K562 (cell line): ENCODE results near the gene IRAK2. TPM values are rescaled to one million over a fixed set of nuclear protein-coding genes. Genes with fewer than 3 reads are reported as not detected.
A peak's percentile ranks its signal among the peaks of the same experiment; 100 is the strongest.

Experiments used
- ATAC-seq: fragments of 200-7000 bp; cut with Tn5 transposase; 3 replicates; pipeline ENCODE4 v1.9.1; 2020; ENCODE audit warnings: moderate library complexity
- BruUV-seq: library from RNA; stranded (reverse); fragments of 400-500 nt; replicated peaks from 2 replicates; lab custom pipeline; 2021; lab: Mats Ljungman, UMichigan
- CTCF ChIA-PET: fragments of 300-600 bp; formaldehyde crosslinking; extraction: SDS; loops from one replicate; lab custom pipeline; 2021; ENCODE audit warnings: low intra/inter-chr PET ratio; lab: Yijun Ruan, JAX
- POLR2A ChIA-PET: fragments of 300-600, 350-650 bp; sonication (Branson Sonifier 250); formaldehyde crosslinking; extraction: SDS; loops from one replicate; lab custom pipeline; 2021; ENCODE audit warnings: antibody characterized with exemption, inconsistent platforms; lab: Yijun Ruan, JAX
- DNase-seq, 4 experiments: peaks; one replicate each; pipeline versions ENCODE4 v3.0.0 to v3.0.0-alpha.2; 2011 to 2018; ENCODE audit warnings: low spot score in 3 of 4, mixed read lengths in 3 of 4; ENCODE audit errors: extremely low read depth in 1 of 4
- FAIRE-seq: peaks from 2 replicates; lab custom pipeline; 2011; peaks lifted over from hg19 to GRCh38; lab: Jason Lieb, UNC
- H2AFZ ChIP-seq: 2 replicates; pipeline ENCODE4 v1.6.0; 2011; ENCODE audit warnings: low read depth, low read length, control low read depth, inconsistent platforms
- H3K27ac ChIP-seq: fragments of 200-600 bp; 3 replicates; pipeline ENCODE4 v1.8.0; 2011; ENCODE audit warnings: low read depth, mild to moderate bottlenecking, control low read depth, inconsistent platforms, low read length, moderate library complexity, mixed read lengths; ENCODE audit errors: extremely low read depth
- H3K27me3 ChIP-seq, 2 experiments: fragments of 300-600 bp in 1 of 2; 2 replicates in 1 of 2; 3 replicates in 1 of 2; pipeline versions ENCODE4 v1.6.0 to v1.8.0; 2011; ENCODE audit warnings: inconsistent platforms in 2 of 2, low read length in 2 of 2, mild to moderate bottlenecking in 1 of 2, mixed read lengths in 1 of 2, moderate library complexity in 1 of 2; ENCODE audit not compliant: control insufficient read depth in 2 of 2, insufficient read depth in 2 of 2
- H3K36me3 ChIP-seq: fragments of 300-600 bp; 3 replicates; pipeline ENCODE4 v1.8.0; 2011; ENCODE audit warnings: mild to moderate bottlenecking, low read length, inconsistent platforms; ENCODE audit not compliant: control insufficient read depth, insufficient read depth
- H3K4me1 ChIP-seq, 2 experiments: fragments of 200-600 bp in 1 of 2; replicated peaks in 1 of 2; 2 replicates in 1 of 2; 3 replicates in 1 of 2; pipeline versions ENCODE4 v1.5.1 to v1.8.0; 2011; ENCODE audit warnings: inconsistent platforms in 2 of 2, low read length in 2 of 2, mild to moderate bottlenecking in 1 of 2, mixed read lengths in 1 of 2, moderate library complexity in 1 of 2; ENCODE audit not compliant: control insufficient read depth in 2 of 2, insufficient read depth in 2 of 2
- H3K4me2 ChIP-seq: 2 replicates; pipeline ENCODE4 v1.6.1; 2011; ENCODE audit warnings: low read length, control low read depth, inconsistent platforms, mixed read lengths; ENCODE audit not compliant: insufficient read depth
- H3K4me3 ChIP-seq: fragments of 200-600 bp; sonication (generic), shearing (Covaris generic); 2 replicates; pipeline ENCODE4 v1.5.1; 2016; ENCODE audit warnings: control low read depth, inconsistent platforms
- H3K79me2 ChIP-seq: fragments of 200-600 bp; 3 replicates; pipeline ENCODE4 v1.8.0; 2011; ENCODE audit warnings: low read length, inconsistent platforms; ENCODE audit not compliant: control insufficient read depth, insufficient read depth
- H3K9ac ChIP-seq, 2 experiments: 2 replicates each; pipeline versions ENCODE4 v1.6.0 to v1.6.1; 2011; ENCODE audit warnings: low read depth in 2 of 2, low read length in 2 of 2, control low read depth in 1 of 2, inconsistent platforms in 1 of 2, mild to moderate bottlenecking in 1 of 2, mixed read lengths in 1 of 2; ENCODE audit not compliant: insufficient read depth in 1 of 2
- H3K9me1 ChIP-seq: one replicate; pipeline ENCODE4 v1.6.0; 2011; ENCODE audit warnings: inconsistent platforms, mild to moderate bottlenecking, low read length, moderate library complexity; ENCODE audit not compliant: control insufficient read depth, insufficient read depth
- H3K9me3 ChIP-seq: replicated peaks from 2 replicates; pipeline ENCODE4 v1.5.1; 2011; ENCODE audit warnings: low read depth, low read length, inconsistent platforms; ENCODE audit not compliant: control insufficient read depth, insufficient read depth
- H4K20me1 ChIP-seq: replicated peaks from 2 replicates; pipeline ENCODE4 v1.6.1; 2011; ENCODE audit warnings: low read length, inconsistent platforms, mixed read lengths; ENCODE audit not compliant: control insufficient read depth, insufficient read depth
- CCNT2 ChIP-seq: IDR thresholded peaks from 2 replicates; pipeline ENCODE4 v1.6.1; 2011; ENCODE audit warnings: borderline replicate concordance, low read depth, mild to moderate bottlenecking, moderate library complexity, mixed read lengths, low read length; ENCODE audit not compliant: insufficient read length; ENCODE audit errors: extremely low read depth
- COPS2 ChIP-seq: fragments of 450-650 bp; conservative IDR thresholded peaks from 2 replicates; pipeline ENCODE4 v1.6.1; 2016; ENCODE audit warnings: mild to moderate bottlenecking, moderate library complexity
- CREB1 ChIP-seq, 2 experiments: sonication (generic) in 1 of 2; formaldehyde crosslinking in 1 of 2; IDR thresholded peaks; 2 replicates each; pipeline versions ENCODE4 v1.6.1 to v1.8.0; 2012 to 2022; ENCODE audit warnings: inconsistent platforms in 1 of 2, mild to moderate bottlenecking in 1 of 2, missing genetic modification reagents in 1 of 2, moderate library complexity in 1 of 2
- FOXK1 ChIP-seq: sonication (generic); formaldehyde crosslinking; IDR thresholded peaks from 2 replicates; pipeline ENCODE4 v1.8.0; 2022; ENCODE audit warnings: missing genetic modification reagents, mild to moderate bottlenecking, borderline replicate concordance
- HDAC1 ChIP-seq, 2 experiments: fragments of 450-650 bp; IDR thresholded peaks; 2 replicates each; pipeline ENCODE4 v1.6.1; 2016 to 2017; ENCODE audit warnings: inconsistent platforms in 1 of 2, mild to moderate bottlenecking in 1 of 2, moderate library complexity in 1 of 2
- L3MBTL2 ChIP-seq: fragments of 450-650 bp; IDR thresholded peaks from 2 replicates; pipeline ENCODE4 v1.6.1; 2016; ENCODE audit warnings: mild to moderate bottlenecking, moderate library complexity
- POLR2A ChIP-seq: fragments of 450-650 bp; conservative IDR thresholded peaks from 2 replicates; pipeline ENCODE4 v1.6.1; 2016
- RB1 ChIP-seq: fragments of 450-650 bp; IDR thresholded peaks from 2 replicates; pipeline ENCODE4 v1.6.1; 2017; ENCODE audit warnings: low read depth, mild to moderate bottlenecking
- WGBS: fragments of 100-300 bp; shearing (Covaris generic); methylation state at CpG from one replicate; pipeline ENCODE4 v1.1.6; 2016; ENCODE audit warnings: low coverage, mixed read lengths; ENCODE audit not compliant: insufficient coverage; ENCODE audit errors: missing lambda C conversion rate; 5-methylcytosine and 5-hydroxymethylcytosine counted together
- in situ Hi-C: fragments of 300-500 bp; cut with MboI; formaldehyde crosslinking; loops from 4 replicates; pipeline ENCODE4 v1.15.0; 2018; ENCODE audit warnings: inconsistent platforms, mixed read lengths
- intact Hi-C: fragments of 100-400 bp; cut with micrococcal nuclease; formaldehyde crosslinking; loops from 2 replicates; pipeline ENCODE4 v1.14.2; 2022
- polyA plus RNA-seq, 8 experiments: library from polyadenylated mRNA; depleted of rRNA in 4 of 8; stranded (reverse) in 5 of 8; unstranded in 3 of 8; fragments of >200 nt; fragmentation: Nextera tagmentation in 2 of 8; fragmentation: Illumina TruSeq in 1 of 8; extraction: Ambion mirVana in 2 of 8; extraction: Trizol in 1 of 8; gene quantifications; 2 replicates each; pipeline versions ENCODE4 v1.2.1 to v1.2.3, GENCODE V29; 2011 to 2014; ENCODE audit warnings: inconsistent platforms in 1 of 8, missing spikeins in 1 of 8
- total RNA-seq, 7 experiments: library from RNA; depleted of rRNA in 6 of 7; stranded (reverse); fragments of >200 nt in 6 of 7; fragmentation: Illumina TruSeq in 2 of 7; extraction: Trizol in 2 of 7; gene quantifications; 2 replicates each; pipeline versions ENCODE4 v1.2.1 to v1.2.3, GENCODE V29; 2011 to 2021; ENCODE audit warnings: low replicate concordance in 1 of 7
- TF ChIP-seq, protein P1 (sequence below): fragments of 250-450 bp; sonication (Bioruptor Pico); IDR thresholded peaks from 2 replicates; pipeline ENCODE4 v1.4.0; 2020
- TF ChIP-seq, protein P2 (sequence below): sonication (generic); formaldehyde crosslinking; IDR thresholded peaks from 2 replicates; pipeline ENCODE4 v1.8.0; 2022; ENCODE audit warnings: mild to moderate bottlenecking, missing genetic modification reagents

Gene IRAK2
- total and polyA plus RNA-seq, 9 of the 15 experiments (the other 6 are each of a cell fraction or from before 2014, with no cell fraction given): 0.42 to 4.4 (median 2.7) TPM

DNA sequence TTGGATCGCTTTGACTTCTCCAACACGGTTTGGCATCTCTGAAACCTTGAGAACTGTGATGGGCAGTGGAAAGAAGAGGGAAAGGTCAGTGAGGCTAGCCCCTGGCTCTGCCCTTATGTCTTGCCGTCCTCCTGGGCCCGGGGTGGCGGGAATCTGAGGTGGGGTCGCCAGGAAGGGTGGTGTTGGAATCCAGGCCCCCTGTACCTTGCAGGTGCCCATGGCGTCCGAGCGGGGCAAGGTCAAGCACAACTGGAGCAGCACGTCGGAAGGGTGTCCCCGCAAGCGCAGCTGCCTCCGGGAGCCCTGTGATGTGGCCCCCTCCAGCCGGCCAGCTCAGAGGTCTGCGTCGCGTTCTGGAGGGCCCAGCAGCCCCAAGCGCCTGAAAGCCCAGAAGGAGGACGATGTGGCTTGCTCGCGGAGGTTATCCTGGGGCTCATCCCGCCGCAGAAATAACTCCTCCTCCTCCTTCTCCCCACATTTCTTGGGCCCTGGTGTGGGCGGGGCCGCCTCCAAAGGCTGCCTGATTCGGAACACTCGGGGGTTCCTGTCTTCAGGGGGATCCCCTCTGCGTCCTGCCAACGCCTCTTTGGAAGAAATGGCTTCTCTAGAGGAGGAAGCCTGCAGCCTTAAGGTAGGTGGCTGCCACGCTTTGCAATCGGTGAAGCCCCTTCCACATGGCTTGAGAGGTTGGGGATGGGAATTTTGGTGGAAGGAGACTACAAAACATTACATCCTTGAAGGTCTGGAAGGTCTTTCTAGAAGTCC, 84.4 kb downstream of the IRAK2 start:
- WGBS: under 1% methylated on average over 32 of the region's 32 CpGs
- peak overlapping the region; percentile 82 for H2AFZ ChIP-seq
- TF ChIP-seq POLR2A (peak; percentile 47; the same call in 1 of the 2 replicates), CREB1 (IDR thresholded peaks at IDR 0.05) (no peak), CREB1 (CRISPR knock-in tag; IDR thresholded peaks at IDR 0.05) (peak; percentile 30; the same call in 1 of the 2 replicates), COPS2 (no peak), RB1 (peak; percentile 28; the same call in 1 of the 2 replicates), CCNT2 (no peak), L3MBTL2 (0 out of 2 replicates have a peak, but pooled peaks have one; percentile 11), FOXK1 (CRISPR knock-in tag) (no peak), HDAC1 (IDR thresholded peaks at IDR 0.05) (peak in 1 of 2 experiments; percentile 1; a peak in 2 of 4 replicates)
- TF ChIP-seq, protein P1, sequence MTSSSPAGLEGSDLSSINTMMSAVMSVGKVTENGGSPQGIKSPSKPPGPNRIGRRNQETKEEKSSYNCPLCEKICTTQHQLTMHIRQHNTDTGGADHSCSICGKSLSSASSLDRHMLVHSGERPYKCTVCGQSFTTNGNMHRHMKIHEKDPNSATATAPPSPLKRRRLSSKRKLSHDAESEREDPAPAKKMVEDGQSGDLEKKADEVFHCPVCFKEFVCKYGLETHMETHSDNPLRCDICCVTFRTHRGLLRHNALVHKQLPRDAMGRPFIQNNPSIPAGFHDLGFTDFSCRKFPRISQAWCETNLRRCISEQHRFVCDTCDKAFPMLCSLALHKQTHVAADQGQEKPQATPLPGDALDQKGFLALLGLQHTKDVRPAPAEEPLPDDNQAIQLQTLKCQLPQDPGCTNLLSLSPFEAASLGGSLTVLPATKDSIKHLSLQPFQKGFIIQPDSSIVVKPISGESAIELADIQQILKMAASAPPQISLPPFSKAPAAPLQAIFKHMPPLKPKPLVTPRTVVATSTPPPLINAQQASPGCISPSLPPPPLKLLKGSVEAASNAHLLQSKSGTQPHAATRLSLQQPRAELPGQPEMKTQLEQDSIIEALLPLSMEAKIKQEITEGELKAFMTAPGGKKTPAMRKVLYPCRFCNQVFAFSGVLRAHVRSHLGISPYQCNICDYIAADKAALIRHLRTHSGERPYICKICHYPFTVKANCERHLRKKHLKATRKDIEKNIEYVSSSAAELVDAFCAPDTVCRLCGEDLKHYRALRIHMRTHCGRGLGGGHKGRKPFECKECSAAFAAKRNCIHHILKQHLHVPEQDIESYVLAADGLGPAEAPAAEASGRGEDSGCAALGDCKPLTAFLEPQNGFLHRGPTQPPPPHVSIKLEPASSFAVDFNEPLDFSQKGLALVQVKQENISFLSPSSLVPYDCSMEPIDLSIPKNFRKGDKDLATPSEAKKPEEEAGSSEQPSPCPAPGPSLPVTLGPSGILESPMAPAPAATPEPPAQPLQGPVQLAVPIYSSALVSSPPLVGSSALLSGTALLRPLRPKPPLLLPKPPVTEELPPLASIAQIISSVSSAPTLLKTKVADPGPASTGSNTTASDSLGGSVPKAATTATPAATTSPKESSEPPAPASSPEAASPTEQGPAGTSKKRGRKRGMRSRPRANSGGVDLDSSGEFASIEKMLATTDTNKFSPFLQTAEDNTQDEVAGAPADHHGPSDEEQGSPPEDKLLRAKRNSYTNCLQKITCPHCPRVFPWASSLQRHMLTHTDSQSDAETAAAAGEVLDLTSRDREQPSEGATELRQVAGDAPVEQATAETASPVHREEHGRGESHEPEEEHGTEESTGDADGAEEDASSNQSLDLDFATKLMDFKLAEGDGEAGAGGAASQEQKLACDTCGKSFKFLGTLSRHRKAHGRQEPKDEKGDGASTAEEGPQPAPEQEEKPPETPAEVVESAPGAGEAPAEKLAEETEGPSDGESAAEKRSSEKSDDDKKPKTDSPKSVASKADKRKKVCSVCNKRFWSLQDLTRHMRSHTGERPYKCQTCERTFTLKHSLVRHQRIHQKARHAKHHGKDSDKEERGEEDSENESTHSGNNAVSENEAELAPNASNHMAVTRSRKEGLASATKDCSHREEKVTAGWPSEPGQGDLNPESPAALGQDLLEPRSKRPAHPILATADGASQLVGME (CRISPR knock-in tag): no peak
- TF ChIP-seq, protein P2, sequence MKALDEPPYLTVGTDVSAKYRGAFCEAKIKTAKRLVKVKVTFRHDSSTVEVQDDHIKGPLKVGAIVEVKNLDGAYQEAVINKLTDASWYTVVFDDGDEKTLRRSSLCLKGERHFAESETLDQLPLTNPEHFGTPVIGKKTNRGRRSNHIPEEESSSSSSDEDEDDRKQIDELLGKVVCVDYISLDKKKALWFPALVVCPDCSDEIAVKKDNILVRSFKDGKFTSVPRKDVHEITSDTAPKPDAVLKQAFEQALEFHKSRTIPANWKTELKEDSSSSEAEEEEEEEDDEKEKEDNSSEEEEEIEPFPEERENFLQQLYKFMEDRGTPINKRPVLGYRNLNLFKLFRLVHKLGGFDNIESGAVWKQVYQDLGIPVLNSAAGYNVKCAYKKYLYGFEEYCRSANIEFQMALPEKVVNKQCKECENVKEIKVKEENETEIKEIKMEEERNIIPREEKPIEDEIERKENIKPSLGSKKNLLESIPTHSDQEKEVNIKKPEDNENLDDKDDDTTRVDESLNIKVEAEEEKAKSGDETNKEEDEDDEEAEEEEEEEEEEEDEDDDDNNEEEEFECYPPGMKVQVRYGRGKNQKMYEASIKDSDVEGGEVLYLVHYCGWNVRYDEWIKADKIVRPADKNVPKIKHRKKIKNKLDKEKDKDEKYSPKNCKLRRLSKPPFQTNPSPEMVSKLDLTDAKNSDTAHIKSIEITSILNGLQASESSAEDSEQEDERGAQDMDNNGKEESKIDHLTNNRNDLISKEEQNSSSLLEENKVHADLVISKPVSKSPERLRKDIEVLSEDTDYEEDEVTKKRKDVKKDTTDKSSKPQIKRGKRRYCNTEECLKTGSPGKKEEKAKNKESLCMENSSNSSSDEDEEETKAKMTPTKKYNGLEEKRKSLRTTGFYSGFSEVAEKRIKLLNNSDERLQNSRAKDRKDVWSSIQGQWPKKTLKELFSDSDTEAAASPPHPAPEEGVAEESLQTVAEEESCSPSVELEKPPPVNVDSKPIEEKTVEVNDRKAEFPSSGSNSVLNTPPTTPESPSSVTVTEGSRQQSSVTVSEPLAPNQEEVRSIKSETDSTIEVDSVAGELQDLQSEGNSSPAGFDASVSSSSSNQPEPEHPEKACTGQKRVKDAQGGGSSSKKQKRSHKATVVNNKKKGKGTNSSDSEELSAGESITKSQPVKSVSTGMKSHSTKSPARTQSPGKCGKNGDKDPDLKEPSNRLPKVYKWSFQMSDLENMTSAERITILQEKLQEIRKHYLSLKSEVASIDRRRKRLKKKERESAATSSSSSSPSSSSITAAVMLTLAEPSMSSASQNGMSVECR (CRISPR knock-in tag): peak; percentile 71; the same call in 1 of the 2 replicates

More for the DNA sequence above, 84.4 kb downstream of the IRAK2 start:
- peak overlapping the region; percentile 93 to 98 for H3K9ac ChIP-seq
- peaks cover 34% of the 10 kb centered on the region for H3K36me3 ChIP-seq
- H3K4me1 ChIP-seq: peaks cover 10 to 21% of the 10 kb centered on the region in 2 experiments; a peak in 4 of 5 replicates
- peaks cover 5% of the 10 kb centered on the region; the same call in 1 of the 2 replicates for H4K20me1 ChIP-seq
- ChIA-PET CTCF (interaction anchor here (0.6 kb wide), 1 partner anchor 211 kb away, joined by 3 read pairs; no protein-coding TSS in a partner anchor), POLR2A (interaction anchor here (0.8 to 1.9 kb wide), 5 partner anchors 10 to 97 kb away, joined by 3 to 10 read pairs (median 5); no protein-coding TSS in a partner anchor)
- H3K4me3 ChIP-seq: peak overlapping the region; percentile 81
- H3K27ac ChIP-seq: peak overlapping the region; percentile 86
- in situ Hi-C loops: no loop called here
- H3K9me1 ChIP-seq: no peaks in the 10 kb centered on the region
- ATAC-seq: peak; percentile 42
- H3K27me3 ChIP-seq: no peaks in the 10 kb centered on the region
- intact Hi-C loops: loop anchor here (2.0 kb wide), 1 partner anchor 72 kb away; the partner anchor contains the start of gene SEC13
- DNase-seq: peak; percentile 66 to 73 (median 70)
- H3K79me2 ChIP-seq: peaks cover 51% of the 10 kb centered on the region
- H3K4me2 ChIP-seq: peak overlapping the region; percentile 98
- BruUV-seq: TSS peak; percentile 81
- FAIRE-seq: peak; percentile 6
- peaks cover 18% of the 10 kb centered on the region for H3K9me3 ChIP-seq
